Forelimb muscle (tissue), 1 donor: Measurements from ENCODE around the gene SUOX. TPM values are rescaled to one million over a fixed set of nuclear protein-coding genes. Genes with fewer than 3 reads are reported as not detected.
"Not testable (repeated sequence)": the region's sequence is repeated elsewhere in the genome, so short reads cannot be mapped to it uniquely, and the experiment has no call there.

Experiments
- DNase-seq: peaks from one replicate; pipeline ENCODE4 v3.0.0-alpha.2; 2013; ENCODE audit warnings: low read depth
- polyA plus RNA-seq: library from polyadenylated mRNA; unstranded; fragments of 120-200 nt; gene quantifications from one replicate; pipeline ENCODE4 v1.2.1, GENCODE V29; 2013; ENCODE audit not compliant: insufficient read length

Gene SUOX
- polyA plus RNA-seq, result 16.1 TPM

DNA sequence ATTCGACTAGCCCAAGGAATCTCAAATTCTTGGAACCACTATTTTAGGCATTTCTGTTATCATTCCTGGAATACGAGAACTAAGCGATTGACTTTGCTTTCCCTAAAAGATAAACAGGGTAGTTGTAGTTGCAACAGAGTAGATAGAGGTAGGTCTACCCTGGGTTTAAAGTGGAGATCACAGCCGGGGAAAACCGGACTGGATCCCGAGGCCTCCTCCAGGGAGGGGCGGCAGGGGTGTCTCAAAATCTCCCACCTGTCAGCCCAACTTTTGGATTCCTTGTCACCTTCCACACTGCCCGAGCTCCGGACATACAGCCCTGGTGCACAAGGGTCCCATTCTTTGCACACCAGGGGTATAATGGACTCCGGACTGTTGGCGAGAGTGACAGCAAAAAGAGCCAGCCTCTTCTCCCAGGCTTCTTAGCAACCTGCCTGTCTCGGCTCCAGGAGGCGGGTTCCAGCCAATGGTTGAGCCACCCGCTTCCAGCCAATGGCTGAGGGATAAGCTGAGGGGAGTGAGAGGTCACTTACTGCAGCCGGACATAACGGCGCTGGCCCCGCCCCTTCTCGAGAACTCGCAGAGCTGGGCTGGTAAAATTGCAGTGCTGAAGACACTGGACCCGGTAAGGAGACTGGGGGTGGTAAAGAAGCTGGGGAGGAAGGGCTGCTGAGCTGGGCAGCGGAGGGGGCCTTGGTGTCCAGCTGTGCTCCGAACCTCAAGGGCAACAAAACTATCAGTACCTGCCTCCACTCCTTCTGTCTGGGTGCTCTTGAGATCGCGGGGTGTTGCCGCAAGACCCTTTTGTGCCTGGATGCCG lies at the start of gene SUOX:
Gene SUOX (plus strand): TSS at position 562 of the 820 bp plus-strand sequence. CDS start 4,946 bp downstream, outside the sequence.
- DNase-seq, result peak; percentile 96

DNA sequence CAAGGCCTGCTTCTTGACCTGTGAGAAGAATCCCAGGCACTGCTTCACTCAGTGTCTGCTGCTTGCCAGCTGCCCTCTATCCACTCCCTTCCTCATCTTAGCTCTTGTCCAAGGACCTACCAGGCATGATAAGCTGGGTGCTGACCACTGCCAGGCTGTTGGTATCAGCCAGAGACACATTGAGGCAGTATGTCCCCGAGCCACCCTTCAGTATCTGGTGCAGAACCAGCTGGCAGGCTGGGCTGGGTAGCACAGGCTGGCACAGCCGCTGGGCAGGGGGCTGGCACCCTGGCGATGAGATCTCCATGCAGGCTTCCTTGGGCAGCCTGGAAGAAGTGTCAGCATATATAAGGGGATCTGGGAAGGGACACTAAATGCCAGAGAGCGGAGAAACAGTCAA lies 41.7 kb upstream of the SUOX start:
- no peak for DNase-seq

DNA sequence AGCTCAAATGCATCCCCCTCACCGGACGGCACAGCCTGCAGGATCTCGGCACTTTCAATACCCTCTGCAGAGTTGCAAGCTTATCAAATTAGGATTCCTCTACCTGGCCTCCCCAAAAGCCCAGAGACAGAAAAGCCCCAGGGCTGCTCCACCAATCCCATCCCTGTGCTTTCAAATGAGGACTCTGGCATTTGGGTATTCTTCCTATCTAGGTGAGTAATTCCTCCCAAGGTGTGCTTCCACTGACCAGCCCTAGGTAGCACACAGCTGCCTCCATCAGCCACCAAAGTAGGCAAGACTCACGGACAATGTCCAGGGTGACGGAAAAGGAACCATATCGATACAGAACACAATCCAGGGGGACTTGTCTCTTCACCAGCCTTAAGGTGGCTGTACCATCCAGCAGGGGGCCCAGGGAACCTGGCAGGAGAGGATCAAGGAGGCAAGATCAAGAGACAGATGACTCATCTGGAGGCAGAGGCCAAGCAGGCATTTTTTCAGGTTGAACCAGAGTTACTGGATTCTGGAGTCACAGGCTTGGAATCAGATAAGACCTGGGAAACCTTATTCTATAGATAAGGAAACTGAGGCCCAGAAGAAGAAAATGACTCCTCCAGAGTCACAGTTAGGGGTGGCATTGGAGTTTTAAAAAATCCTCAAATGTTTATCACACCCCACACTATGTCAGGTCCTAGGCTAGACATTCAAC lies 41.1 kb upstream of the SUOX start:
- no peak for DNase-seq

DNA sequence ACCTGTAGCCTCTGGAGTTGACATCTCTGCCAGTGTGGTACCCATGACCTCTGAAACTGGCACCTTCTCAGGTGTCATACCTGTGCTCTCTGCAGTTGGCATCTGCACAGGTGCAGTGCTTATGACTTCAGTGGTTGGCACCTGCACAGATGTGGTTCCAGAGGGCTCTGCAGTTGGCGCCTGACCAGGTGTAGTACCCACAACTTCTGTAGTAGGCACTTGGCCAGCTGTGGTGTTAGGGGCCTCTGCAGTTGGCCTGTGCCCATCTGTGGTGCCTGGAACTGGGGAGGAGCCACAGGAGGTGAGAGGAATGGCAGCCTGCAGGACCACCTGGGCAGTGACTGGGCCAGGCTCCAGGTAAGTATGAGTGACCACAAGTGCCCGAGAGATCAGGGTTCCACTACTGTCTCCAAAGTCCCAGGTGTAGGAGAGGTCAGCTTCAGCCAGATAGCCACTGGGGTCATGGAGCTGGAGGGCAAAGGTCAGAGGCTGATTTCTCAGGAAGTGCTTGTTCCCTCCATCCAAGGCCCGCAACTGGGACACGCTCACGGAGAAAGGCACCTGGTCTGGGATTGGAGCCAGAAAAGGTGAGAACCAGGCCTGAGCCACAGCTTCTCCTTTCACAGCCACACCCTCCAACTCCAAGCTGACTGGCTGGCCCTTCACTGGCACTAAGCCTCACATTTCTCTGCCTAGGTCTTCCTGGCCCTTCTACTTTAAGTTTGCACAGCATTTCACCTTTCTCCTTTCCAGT lies 39.8 kb upstream of the SUOX start:
- no peak for DNase-seq

DNA sequence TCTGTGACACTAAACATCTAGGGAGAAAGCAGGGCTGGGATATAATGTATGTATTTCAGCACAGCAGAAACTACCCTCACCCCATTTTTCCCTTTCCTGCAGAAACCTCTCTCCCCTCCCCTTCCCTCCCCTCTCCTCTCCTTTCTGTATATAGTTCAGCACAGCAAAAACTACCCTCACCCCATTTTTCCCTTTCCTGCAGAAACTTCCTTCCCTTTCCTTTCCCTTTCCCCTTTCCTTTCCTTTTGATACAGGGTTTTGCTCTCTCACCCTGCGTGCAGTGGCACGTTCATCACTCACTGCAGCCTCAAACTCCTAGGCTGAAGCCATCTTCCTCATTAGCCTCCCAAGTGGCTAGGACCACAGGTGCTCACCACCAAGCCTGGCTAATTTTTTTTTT lies 33.3 kb upstream of the SUOX start:
- DNase-seq, result no peak

DNA sequence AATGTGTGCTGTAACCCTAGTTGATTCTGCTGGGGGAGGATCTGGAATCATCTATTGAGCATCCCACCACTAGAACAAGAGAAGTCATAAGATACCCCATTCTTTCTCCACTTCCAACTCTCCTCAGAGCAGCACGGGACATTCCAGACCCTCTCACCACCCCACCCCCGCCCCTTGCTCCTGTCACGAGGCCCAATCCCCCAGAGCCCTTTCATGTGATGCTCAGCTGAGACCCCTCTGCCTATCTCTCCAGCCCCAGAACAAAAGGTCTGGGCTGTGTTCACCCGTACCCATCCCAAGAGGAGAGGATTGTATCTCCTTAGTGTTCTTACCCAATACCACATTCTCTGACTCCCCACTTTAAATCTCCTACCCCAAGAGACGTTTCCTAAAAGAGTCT lies 31.8 kb upstream of the SUOX start:
- DNase-seq, result no peak

DNA sequence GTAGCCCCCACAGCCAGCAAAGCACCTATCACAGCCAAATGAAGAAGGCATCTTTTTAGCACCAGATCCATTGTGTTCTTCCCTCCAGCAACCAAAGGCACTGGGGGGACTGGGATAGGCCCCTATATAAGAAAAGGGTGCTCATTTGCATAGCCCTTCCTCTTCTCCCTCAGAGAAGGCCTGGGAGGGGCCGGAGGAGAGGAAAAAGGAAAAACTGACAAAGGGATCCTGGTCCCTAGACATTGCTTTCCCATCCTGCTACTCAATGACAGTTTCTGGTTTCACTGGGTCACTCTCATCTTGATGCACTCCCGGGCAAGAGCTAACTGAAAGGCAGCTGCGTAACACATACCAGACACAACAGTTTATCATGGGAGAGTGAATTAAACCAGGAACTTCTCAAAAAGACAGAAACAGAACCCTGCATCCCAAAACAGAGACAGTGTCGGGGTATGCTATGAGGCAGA lies 31.1 kb upstream of the SUOX start, which contains the start of gene PMEL:
Gene PMEL (minus strand): TSS at position 102 of the 467 bp plus-strand sequence. CDS start 31 bp downstream, at position 71.
- no peak for DNase-seq

DNA sequence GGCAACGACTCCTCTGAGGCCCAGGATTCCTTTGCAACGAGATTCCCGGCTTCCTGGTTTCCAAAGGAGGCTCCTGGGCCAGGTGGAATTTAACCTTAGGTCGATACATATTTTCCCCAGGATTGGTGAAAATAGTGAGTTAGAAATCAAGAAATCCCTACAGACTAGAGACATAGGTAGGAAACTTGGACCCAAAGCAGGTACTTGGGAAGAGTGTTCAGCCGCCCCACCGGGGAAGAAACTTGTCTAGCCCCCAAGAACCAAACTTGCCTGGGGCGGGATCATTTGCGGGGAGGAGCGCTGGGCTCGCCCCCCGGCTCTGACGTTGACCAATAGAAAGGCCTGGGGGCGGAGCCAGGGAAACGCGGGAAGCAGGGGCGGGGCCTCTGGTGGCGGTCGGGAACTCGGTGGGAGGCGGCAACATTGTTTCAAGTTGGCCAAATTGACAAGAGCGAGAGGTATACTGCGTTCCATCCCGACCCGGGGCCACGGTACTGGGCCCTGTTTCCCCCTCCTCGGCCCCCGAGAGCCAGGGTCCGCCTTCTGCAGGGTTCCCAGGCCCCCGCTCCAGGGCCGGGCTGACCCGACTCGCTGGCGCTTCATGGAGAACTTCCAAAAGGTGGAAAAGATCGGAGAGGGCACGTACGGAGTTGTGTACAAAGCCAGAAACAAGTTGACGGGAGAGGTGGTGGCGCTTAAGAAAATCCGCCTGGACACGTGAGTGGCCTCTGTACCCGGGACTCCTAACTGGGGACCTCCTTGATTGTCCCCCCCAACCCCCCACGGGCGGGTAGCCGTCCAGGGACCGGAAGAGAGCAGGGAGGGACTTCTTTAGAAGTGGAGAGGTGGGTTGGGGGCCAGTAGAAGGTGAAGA lies 30.4 kb upstream of the SUOX start, which contains the start of gene CDK2:
Gene CDK2 (plus strand): TSS at position 423 of the 874 bp plus-strand sequence. CDS start 179 bp downstream, at position 602.
- DNase-seq, result peak; percentile 61

DNA sequence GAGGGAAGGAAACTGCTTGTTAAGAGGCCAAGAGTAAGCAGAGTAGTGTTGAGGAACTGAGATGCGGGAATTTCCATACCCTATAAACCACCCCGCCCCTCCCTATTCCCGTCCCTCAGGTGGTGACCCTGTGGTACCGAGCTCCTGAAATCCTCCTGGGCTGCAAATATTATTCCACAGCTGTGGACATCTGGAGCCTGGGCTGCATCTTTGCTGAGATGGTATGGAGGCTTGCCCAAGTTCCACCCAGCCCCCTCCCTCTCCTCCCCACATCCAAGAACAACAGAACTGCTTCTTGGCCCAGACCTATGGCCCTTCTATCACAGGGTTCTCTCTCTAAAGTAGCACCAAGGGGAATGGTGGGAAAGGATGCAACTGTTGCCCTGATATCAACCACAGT lies 27.7 kb upstream of the SUOX start:
- DNase-seq, result no peak

DNA sequence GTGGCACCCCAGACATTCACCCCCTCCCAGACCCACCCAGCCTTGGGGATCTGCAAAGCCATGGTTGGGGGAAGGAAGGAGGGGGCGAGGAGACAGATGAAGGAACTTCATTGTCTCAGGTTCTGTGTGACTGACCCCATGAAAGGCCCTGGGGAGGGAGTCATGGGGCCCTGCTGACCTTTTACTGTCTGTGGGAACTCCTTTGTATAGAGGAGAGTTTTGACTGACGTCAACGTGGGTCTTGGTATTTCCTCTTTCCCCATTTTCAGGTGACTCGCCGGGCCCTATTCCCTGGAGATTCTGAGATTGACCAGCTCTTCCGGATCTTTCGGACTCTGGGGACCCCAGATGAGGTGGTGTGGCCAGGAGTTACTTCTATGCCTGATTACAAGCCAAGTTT lies 26.3 kb upstream of the SUOX start:
- no peak for DNase-seq

DNA sequence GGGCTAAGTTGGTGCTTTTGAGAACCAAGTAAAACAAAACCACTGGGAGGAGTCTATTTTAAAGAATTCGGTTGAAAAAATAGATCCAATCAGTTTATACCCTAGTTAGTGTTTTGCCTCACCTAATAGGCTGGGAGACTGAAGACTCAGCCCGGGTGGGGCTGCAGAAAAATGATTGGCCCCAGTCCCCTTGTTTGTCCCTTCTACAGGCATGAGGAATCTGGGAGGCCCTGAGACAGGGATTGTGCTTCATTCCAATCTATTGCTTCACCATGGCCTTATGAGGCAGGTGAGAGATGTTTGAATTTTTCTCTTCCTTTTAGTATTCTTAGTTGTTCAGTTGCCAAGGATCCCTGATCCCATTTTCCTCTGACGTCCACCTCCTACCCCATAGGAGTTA lies 25.0 kb upstream of the SUOX start:
- no peak for DNase-seq

DNA sequence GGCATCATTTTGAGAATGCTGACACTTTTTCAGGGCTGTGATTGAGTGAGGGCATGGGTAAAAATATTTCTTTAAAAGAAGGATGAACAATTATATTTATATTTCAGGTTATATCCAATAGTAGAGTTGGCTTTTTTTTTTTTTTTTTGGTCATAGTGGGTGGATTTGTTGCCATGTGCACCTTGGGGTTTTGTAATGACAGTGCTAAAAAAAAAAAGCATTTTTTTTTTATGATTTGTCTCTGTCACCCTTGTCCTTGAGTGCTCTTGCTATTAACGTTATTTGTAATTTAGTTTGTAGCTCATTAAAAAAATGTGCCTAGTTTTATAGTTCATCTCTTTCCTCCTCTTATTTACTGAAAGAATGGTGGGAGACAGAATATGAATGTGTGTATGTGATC lies 24.6 kb upstream of the SUOX start:
- no peak for DNase-seq

DNA sequence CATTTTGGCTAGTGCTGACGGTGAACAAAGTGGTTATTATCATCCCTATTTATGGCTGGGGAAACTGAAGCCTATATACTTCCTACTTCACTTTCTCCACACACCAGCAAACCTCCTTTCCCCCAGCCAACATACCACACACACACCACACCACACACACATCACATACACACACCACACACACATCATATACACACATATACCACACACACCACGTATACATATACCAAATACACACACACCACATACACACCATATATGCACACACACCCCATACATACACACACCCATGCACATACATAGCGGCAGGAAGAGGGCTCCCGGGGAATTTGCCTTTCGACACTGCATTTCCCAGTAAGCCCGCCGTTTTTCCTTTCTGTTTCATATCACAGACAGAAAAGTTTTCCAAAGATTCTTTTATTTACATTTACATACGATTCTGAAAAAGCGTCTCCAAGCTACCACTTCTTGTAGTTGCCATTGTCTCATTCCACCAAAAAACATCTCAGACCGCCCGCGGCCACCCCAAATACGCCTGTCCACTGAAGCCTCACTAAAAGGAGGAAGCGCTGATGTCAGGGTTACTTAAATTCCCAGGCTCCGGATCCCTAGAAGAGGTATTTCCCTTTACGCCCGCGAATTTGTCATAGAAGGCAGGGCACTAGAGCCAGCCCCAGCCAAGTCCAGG lies 24.0 kb upstream of the SUOX start:
- no peak for DNase-seq

DNA sequence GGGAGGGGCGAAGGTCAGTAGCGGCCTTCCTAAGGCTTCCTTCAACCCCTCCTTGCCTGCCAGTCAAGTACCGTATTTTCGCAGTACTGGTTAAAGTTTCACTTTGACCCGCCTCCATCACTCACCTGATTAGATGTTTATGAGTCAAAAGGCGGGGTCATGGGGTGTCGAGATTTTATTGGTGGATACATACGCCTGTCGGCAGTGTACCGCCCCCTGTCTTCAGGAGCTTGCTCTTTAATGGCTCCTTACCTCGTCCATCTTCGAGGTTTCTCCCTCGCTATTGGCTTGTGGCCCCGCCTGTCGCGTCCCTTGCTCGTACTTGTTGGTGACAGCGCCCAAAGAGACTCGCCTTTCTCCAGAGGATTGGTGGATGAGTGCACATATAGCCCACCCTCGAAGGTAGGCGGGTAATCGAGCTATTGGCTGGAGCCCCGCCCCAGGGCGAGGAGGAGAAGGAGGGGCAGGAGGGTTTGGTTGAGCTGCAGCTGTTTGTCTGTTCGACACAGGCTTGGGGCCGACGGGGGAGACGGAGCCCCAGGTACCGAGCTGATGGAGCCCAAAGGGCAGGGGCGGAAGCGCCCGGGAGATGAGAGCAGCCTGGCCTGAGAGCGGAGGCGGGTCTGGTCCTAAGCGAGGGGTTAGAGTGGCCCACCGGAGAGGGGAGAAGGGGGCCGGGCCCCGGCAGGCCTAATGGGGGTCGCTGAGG lies 23.3 kb upstream of the SUOX start, which contains the start of gene RAB5B:
Gene RAB5B (plus strand): TSS at position 480 of the 709 bp plus-strand sequence. CDS start 12,883 bp downstream, outside the sequence.
- peak; percentile 100 for DNase-seq

DNA sequence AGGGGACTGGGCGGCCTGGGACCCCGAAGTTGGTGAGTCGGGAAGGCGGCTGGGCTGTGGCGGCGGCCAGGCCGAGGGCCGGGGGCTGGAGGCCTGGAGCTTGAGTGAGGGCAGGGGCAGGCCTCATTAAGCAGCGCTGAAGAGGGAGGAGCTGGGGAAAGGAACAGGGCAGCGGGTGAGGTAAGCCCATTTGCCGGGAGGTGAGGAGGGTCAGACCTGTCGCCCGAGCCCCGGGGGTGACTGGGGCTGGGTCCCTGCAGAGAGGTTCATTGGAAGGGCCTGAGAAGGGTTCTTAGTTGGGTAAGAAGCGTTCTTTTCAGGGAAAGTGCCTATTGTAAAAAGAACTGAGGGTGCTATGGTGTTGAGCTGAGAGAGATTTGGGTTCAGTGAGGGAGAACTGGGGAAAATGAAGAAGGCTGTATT lies 22.8 kb upstream of the SUOX start:
- DNase-seq, result no peak

DNA sequence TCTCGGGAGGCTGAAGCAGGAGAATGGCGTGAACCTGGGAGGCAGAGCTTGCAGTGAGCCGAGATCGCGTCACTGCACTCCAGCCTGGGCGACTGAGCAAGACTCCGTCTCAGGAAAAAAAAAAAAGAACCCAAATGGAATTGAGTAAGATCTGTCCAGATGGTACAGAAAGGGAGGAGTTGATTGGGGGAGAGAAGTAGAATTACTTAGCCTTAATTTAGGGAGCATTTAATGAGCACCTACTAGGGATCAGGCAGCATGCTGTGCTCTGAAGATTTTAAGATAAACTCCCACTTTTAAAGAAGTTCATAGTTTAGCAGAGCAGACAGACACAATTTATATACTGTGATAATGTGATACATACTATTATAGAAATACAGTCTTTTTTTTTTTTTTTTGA lies 18.7 kb upstream of the SUOX start:
- no peak for DNase-seq

DNA sequence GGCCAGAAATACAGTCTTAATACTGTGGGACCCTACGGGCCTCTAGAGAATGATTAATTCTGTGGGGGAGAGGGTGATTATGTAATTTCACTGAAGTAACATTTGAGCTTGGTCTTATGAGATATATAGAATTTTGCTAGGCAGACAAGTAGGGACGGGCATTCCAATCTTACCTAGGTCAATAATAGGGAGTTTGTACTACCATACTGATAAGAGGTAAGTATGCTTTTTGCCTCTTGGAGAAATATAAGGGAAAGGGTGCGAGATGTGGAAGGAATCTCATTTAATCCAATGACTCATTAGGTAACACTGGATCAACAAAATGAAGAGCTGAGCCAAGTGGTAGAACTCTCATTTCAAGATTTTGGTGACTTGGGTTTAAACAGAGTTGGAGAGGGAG lies 18.0 kb upstream of the SUOX start:
- DNase-seq, result no peak

DNA sequence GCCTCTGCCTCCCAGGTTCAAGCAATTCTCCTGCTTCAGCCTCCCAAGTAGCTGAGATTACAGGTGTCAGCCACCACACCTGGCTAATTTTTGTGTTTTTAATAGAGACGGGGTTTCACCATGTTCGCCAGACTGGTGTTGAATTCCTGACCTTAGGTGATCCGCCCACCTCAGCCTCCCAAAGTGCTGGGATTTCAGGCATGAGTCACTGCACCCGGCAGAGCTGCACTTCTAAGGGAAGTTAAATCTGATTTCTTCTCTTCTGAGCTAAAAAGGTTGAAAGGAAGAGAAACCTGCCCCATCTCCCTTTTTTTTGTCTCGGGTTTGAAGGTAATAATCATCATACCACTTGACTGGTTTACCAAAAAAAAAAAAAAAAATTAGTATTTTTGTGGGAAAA lies 15.2 kb upstream of the SUOX start:
- not testable (repeated sequence) for DNase-seq

DNA sequence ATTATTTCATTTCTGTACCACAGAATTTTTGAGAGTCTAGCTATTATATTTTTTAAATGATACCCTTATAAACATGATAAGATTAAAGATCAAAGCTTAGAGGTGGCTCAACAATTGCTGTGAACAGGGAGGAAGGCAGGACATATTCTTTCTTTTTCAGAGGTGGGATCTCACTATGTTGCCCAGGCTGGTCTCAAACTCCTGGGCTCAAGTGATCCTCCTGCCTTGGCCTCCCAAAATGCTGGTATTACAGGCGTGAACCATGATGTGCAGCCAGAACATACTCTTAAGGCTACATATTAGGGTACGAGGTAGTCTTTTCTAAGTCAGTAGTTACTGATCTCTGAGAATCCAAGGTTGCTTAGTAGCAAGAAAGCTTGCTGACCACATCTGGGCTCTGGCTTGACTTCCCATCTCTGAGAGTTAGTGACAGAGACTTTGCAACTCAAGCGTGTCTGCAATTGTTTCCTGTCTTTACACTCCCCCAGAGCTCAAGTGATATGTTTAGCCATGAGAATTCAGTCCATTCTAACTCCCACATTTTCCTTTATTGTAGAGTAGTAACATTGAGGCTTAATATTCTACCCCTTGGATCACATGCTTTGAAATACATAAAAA lies 14.6 kb upstream of the SUOX start:
- no peak for DNase-seq
